K562 (cell line): ENCODE measurements around the gene ZAP70. TPM values are rescaled to one million over a fixed set of nuclear protein-coding genes. Genes with fewer than 3 reads are reported as not detected.

Experiments
- ATAC-seq: fragments of 200-7000 bp; cut with Tn5 transposase; 3 replicates; pipeline ENCODE4 v1.9.1; 2020; ENCODE audit warnings: moderate library complexity
- BruUV-seq: library from RNA; stranded (reverse); fragments of 400-500 nt; replicated peaks from 2 replicates; lab custom pipeline; 2021; lab: Mats Ljungman, UMichigan
- CTCF ChIA-PET: fragments of 300-600 bp; formaldehyde crosslinking; extraction: SDS; loops from one replicate; lab custom pipeline; 2021; ENCODE audit warnings: low intra/inter-chr PET ratio; lab: Yijun Ruan, JAX
- POLR2A ChIA-PET: fragments of 300-600, 350-650 bp; sonication (Branson Sonifier 250); formaldehyde crosslinking; extraction: SDS; loops from one replicate; lab custom pipeline; 2021; ENCODE audit warnings: antibody characterized with exemption, inconsistent platforms; lab: Yijun Ruan, JAX
- DNase-seq, 4 experiments: peaks; one replicate each; pipeline versions ENCODE4 v3.0.0 to v3.0.0-alpha.2; 2011 to 2018; ENCODE audit warnings: low spot score in 3 of 4, mixed read lengths in 3 of 4; ENCODE audit errors: extremely low read depth in 1 of 4
- FAIRE-seq: peaks from 2 replicates; lab custom pipeline; 2011; peaks lifted over from hg19 to GRCh38; lab: Jason Lieb, UNC
- H2AFZ ChIP-seq: 2 replicates; pipeline ENCODE4 v1.6.0; 2011; ENCODE audit warnings: low read depth, low read length, control low read depth, inconsistent platforms
- H3K27ac ChIP-seq: fragments of 200-600 bp; 3 replicates; pipeline ENCODE4 v1.8.0; 2011; ENCODE audit warnings: low read depth, mild to moderate bottlenecking, control low read depth, inconsistent platforms, low read length, moderate library complexity, mixed read lengths; ENCODE audit errors: extremely low read depth
- H3K27me3 ChIP-seq, 2 experiments: fragments of 300-600 bp in 1 of 2; 2 replicates in 1 of 2; 3 replicates in 1 of 2; pipeline versions ENCODE4 v1.6.0 to v1.8.0; 2011; ENCODE audit warnings: inconsistent platforms in 2 of 2, low read length in 2 of 2, mild to moderate bottlenecking in 1 of 2, mixed read lengths in 1 of 2, moderate library complexity in 1 of 2; ENCODE audit not compliant: control insufficient read depth in 2 of 2, insufficient read depth in 2 of 2
- H3K36me3 ChIP-seq: fragments of 300-600 bp; 3 replicates; pipeline ENCODE4 v1.8.0; 2011; ENCODE audit warnings: mild to moderate bottlenecking, low read length, inconsistent platforms; ENCODE audit not compliant: control insufficient read depth, insufficient read depth
- H3K4me1 ChIP-seq, 2 experiments: fragments of 200-600 bp in 1 of 2; replicated peaks in 1 of 2; 2 replicates in 1 of 2; 3 replicates in 1 of 2; pipeline versions ENCODE4 v1.5.1 to v1.8.0; 2011; ENCODE audit warnings: inconsistent platforms in 2 of 2, low read length in 2 of 2, mild to moderate bottlenecking in 1 of 2, mixed read lengths in 1 of 2, moderate library complexity in 1 of 2; ENCODE audit not compliant: control insufficient read depth in 2 of 2, insufficient read depth in 2 of 2
- H3K4me2 ChIP-seq: 2 replicates; pipeline ENCODE4 v1.6.1; 2011; ENCODE audit warnings: low read length, control low read depth, inconsistent platforms, mixed read lengths; ENCODE audit not compliant: insufficient read depth
- H3K4me3 ChIP-seq: fragments of 200-600 bp; sonication (generic), shearing (Covaris generic); 2 replicates; pipeline ENCODE4 v1.5.1; 2016; ENCODE audit warnings: control low read depth, inconsistent platforms
- H3K79me2 ChIP-seq: fragments of 200-600 bp; 3 replicates; pipeline ENCODE4 v1.8.0; 2011; ENCODE audit warnings: low read length, inconsistent platforms; ENCODE audit not compliant: control insufficient read depth, insufficient read depth
- H3K9ac ChIP-seq, 2 experiments: 2 replicates each; pipeline versions ENCODE4 v1.6.0 to v1.6.1; 2011; ENCODE audit warnings: low read depth in 2 of 2, low read length in 2 of 2, control low read depth in 1 of 2, inconsistent platforms in 1 of 2, mild to moderate bottlenecking in 1 of 2, mixed read lengths in 1 of 2; ENCODE audit not compliant: insufficient read depth in 1 of 2
- H3K9me1 ChIP-seq: one replicate; pipeline ENCODE4 v1.6.0; 2011; ENCODE audit warnings: inconsistent platforms, mild to moderate bottlenecking, low read length, moderate library complexity; ENCODE audit not compliant: control insufficient read depth, insufficient read depth
- H3K9me3 ChIP-seq: replicated peaks from 2 replicates; pipeline ENCODE4 v1.5.1; 2011; ENCODE audit warnings: low read depth, low read length, inconsistent platforms; ENCODE audit not compliant: control insufficient read depth, insufficient read depth
- H4K20me1 ChIP-seq: replicated peaks from 2 replicates; pipeline ENCODE4 v1.6.1; 2011; ENCODE audit warnings: low read length, inconsistent platforms, mixed read lengths; ENCODE audit not compliant: control insufficient read depth, insufficient read depth
- FOSL1 ChIP-seq: fragments of 200-800 bp; sonication (Bioruptor generic); conservative IDR thresholded peaks from 2 replicates; pipeline ENCODE4 v1.6.1; 2016; ENCODE audit warnings: missing genetic modification characterization, missing compliant biosample characterization
- L3MBTL2 ChIP-seq: fragments of 450-650 bp; IDR thresholded peaks from 2 replicates; pipeline ENCODE4 v1.6.1; 2016; ENCODE audit warnings: mild to moderate bottlenecking, moderate library complexity
- MEIS2 ChIP-seq: fragments of 450-650 bp; IDR thresholded peaks from 2 replicates; pipeline ENCODE4 v1.6.1; 2014; ENCODE audit warnings: mild to moderate bottlenecking; ENCODE audit not compliant: partially characterized antibody
- WGBS: fragments of 100-300 bp; shearing (Covaris generic); methylation state at CpG from one replicate; pipeline ENCODE4 v1.1.6; 2016; ENCODE audit warnings: low coverage, mixed read lengths; ENCODE audit not compliant: insufficient coverage; ENCODE audit errors: missing lambda C conversion rate; 5-methylcytosine and 5-hydroxymethylcytosine counted together
- in situ Hi-C: fragments of 300-500 bp; cut with MboI; formaldehyde crosslinking; loops from 4 replicates; pipeline ENCODE4 v1.15.0; 2018; ENCODE audit warnings: inconsistent platforms, mixed read lengths
- intact Hi-C: fragments of 100-400 bp; cut with micrococcal nuclease; formaldehyde crosslinking; loops from 2 replicates; pipeline ENCODE4 v1.14.2; 2022
- polyA plus RNA-seq, 8 experiments: library from polyadenylated mRNA; depleted of rRNA in 4 of 8; stranded (reverse) in 5 of 8; unstranded in 3 of 8; fragments of >200 nt; fragmentation: Nextera tagmentation in 2 of 8; fragmentation: Illumina TruSeq in 1 of 8; extraction: Ambion mirVana in 2 of 8; extraction: Trizol in 1 of 8; gene quantifications; 2 replicates each; pipeline versions ENCODE4 v1.2.1 to v1.2.3, GENCODE V29; 2011 to 2014; ENCODE audit warnings: inconsistent platforms in 1 of 8, missing spikeins in 1 of 8
- total RNA-seq, 7 experiments: library from RNA; depleted of rRNA in 6 of 7; stranded (reverse); fragments of >200 nt in 6 of 7; fragmentation: Illumina TruSeq in 2 of 7; extraction: Trizol in 2 of 7; gene quantifications; 2 replicates each; pipeline versions ENCODE4 v1.2.1 to v1.2.3, GENCODE V29; 2011 to 2021; ENCODE audit warnings: low replicate concordance in 1 of 7
- TF ChIP-seq, protein P1 (sequence below): IDR thresholded peaks from 2 replicates; pipeline ENCODE4 v1.6.1; 2011; ENCODE audit not compliant: insufficient read length; ENCODE audit errors: extremely low read depth
- TF ChIP-seq, protein P2 (sequence below): fragments of 450-650 bp; IDR thresholded peaks from 2 replicates; pipeline ENCODE4 v1.6.1; 2016; ENCODE audit warnings: mild to moderate bottlenecking, moderate library complexity

Gene ZAP70
- total and polyA plus RNA-seq, 9 of the 15 experiments (the other 6 are each of a cell fraction or from before 2014, with no cell fraction given): 0.06 to 0.80 (median 0.21) TPM; not detected in 1

DNA sequence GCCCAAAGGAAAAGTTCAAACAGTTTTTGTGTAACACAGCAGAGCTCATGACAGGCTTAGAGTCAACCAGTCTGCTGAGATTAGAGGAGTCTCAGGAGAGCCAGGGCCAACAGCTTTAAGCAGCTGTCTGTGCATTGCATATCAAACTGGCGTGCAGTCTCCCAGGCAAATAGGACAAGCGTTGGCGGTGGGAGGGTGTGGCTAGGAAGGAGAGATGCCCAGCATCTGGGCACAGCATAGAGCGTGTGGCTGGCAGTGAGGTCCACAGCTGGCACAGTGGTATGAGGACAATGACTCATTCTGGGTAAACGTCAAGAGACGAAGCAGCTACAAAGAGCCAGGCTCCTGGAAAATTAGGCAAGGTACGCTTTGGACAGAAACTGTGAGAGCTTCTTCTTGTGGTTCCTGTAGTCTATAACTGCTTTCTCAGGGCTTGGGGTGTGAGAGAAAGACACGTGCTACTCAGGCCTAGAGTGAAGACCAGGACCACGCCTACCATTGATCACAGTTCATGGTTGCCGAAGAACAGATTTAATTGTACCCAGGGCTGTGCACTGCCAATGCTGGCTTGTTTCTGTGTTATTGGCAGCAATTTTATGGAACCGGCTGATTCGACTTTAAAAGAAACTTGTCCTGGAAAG, 14.8 kb downstream of the ZAP70 start:
- BruUV-seq: no TSS peak

More for the DNA sequence above, 14.8 kb downstream of the ZAP70 start:
- Histone ChIP-seq H3K9me1 (no peaks in the 10 kb centered on the region), H3K27me3 (peaks cover 0 to 49% of the 10 kb centered on the region in 2 experiments; a peak in 2 of 5 replicates), H3K4me3 (no peak overlapping the region), H3K36me3 (no peaks in the 10 kb centered on the region), H2AFZ (no peak overlapping the region), H4K20me1 (no peaks in the 10 kb centered on the region), H3K9me3 (no peaks in the 10 kb centered on the region), H3K4me1 (peaks cover 0 to 17% of the 10 kb centered on the region in 2 experiments; a peak in 1 of 5 replicates), H3K9ac (0 out of 4 replicates have a peak overlapping the region, but pooled peaks of 1 of the 2 experiments have one; percentile 33), H3K27ac (no peak overlapping the region), H3K79me2 (no peaks in the 10 kb centered on the region), H3K4me2 (no peak overlapping the region)
- in situ Hi-C loops (no loop called here), intact Hi-C loops (no loop called here)
- DNase-seq (no peak), FAIRE-seq (no peak), ATAC-seq (no peak)
- TF ChIP-seq, protein P1, sequence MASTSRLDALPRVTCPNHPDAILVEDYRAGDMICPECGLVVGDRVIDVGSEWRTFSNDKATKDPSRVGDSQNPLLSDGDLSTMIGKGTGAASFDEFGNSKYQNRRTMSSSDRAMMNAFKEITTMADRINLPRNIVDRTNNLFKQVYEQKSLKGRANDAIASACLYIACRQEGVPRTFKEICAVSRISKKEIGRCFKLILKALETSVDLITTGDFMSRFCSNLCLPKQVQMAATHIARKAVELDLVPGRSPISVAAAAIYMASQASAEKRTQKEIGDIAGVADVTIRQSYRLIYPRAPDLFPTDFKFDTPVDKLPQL: no peak
- no peak for TF ChIP-seq FOSL1 (tag)
- no peak for TF ChIP-seq MEIS2
- TF ChIP-seq, protein P2, sequence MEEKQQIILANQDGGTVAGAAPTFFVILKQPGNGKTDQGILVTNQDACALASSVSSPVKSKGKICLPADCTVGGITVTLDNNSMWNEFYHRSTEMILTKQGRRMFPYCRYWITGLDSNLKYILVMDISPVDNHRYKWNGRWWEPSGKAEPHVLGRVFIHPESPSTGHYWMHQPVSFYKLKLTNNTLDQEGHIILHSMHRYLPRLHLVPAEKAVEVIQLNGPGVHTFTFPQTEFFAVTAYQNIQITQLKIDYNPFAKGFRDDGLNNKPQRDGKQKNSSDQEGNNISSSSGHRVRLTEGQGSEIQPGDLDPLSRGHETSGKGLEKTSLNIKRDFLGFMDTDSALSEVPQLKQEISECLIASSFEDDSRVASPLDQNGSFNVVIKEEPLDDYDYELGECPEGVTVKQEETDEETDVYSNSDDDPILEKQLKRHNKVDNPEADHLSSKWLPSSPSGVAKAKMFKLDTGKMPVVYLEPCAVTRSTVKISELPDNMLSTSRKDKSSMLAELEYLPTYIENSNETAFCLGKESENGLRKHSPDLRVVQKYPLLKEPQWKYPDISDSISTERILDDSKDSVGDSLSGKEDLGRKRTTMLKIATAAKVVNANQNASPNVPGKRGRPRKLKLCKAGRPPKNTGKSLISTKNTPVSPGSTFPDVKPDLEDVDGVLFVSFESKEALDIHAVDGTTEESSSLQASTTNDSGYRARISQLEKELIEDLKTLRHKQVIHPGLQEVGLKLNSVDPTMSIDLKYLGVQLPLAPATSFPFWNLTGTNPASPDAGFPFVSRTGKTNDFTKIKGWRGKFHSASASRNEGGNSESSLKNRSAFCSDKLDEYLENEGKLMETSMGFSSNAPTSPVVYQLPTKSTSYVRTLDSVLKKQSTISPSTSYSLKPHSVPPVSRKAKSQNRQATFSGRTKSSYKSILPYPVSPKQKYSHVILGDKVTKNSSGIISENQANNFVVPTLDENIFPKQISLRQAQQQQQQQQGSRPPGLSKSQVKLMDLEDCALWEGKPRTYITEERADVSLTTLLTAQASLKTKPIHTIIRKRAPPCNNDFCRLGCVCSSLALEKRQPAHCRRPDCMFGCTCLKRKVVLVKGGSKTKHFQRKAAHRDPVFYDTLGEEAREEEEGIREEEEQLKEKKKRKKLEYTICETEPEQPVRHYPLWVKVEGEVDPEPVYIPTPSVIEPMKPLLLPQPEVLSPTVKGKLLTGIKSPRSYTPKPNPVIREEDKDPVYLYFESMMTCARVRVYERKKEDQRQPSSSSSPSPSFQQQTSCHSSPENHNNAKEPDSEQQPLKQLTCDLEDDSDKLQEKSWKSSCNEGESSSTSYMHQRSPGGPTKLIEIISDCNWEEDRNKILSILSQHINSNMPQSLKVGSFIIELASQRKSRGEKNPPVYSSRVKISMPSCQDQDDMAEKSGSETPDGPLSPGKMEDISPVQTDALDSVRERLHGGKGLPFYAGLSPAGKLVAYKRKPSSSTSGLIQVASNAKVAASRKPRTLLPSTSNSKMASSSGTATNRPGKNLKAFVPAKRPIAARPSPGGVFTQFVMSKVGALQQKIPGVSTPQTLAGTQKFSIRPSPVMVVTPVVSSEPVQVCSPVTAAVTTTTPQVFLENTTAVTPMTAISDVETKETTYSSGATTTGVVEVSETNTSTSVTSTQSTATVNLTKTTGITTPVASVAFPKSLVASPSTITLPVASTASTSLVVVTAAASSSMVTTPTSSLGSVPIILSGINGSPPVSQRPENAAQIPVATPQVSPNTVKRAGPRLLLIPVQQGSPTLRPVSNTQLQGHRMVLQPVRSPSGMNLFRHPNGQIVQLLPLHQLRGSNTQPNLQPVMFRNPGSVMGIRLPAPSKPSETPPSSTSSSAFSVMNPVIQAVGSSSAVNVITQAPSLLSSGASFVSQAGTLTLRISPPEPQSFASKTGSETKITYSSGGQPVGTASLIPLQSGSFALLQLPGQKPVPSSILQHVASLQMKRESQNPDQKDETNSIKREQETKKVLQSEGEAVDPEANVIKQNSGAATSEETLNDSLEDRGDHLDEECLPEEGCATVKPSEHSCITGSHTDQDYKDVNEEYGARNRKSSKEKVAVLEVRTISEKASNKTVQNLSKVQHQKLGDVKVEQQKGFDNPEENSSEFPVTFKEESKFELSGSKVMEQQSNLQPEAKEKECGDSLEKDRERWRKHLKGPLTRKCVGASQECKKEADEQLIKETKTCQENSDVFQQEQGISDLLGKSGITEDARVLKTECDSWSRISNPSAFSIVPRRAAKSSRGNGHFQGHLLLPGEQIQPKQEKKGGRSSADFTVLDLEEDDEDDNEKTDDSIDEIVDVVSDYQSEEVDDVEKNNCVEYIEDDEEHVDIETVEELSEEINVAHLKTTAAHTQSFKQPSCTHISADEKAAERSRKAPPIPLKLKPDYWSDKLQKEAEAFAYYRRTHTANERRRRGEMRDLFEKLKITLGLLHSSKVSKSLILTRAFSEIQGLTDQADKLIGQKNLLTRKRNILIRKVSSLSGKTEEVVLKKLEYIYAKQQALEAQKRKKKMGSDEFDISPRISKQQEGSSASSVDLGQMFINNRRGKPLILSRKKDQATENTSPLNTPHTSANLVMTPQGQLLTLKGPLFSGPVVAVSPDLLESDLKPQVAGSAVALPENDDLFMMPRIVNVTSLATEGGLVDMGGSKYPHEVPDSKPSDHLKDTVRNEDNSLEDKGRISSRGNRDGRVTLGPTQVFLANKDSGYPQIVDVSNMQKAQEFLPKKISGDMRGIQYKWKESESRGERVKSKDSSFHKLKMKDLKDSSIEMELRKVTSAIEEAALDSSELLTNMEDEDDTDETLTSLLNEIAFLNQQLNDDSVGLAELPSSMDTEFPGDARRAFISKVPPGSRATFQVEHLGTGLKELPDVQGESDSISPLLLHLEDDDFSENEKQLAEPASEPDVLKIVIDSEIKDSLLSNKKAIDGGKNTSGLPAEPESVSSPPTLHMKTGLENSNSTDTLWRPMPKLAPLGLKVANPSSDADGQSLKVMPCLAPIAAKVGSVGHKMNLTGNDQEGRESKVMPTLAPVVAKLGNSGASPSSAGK: 0 out of 2 replicates have a peak, but pooled peaks have one; percentile 21
- TF ChIP-seq L3MBTL2: 0 out of 2 replicates have a peak, but pooled peaks have one; percentile 14
- 22% methylated on average over 12 of the region's 12 CpGs for WGBS
- ChIA-PET POLR2A (interaction anchor here (0.7 to 1.6 kb wide), 3 partner anchors 12 to 1419 kb away, joined by 3 to 5 read pairs (median 3); no protein-coding TSS in a partner anchor), CTCF (no interaction called here)
